ENCODE results near the gene WIZ.

Gene WIZ

DNA sequence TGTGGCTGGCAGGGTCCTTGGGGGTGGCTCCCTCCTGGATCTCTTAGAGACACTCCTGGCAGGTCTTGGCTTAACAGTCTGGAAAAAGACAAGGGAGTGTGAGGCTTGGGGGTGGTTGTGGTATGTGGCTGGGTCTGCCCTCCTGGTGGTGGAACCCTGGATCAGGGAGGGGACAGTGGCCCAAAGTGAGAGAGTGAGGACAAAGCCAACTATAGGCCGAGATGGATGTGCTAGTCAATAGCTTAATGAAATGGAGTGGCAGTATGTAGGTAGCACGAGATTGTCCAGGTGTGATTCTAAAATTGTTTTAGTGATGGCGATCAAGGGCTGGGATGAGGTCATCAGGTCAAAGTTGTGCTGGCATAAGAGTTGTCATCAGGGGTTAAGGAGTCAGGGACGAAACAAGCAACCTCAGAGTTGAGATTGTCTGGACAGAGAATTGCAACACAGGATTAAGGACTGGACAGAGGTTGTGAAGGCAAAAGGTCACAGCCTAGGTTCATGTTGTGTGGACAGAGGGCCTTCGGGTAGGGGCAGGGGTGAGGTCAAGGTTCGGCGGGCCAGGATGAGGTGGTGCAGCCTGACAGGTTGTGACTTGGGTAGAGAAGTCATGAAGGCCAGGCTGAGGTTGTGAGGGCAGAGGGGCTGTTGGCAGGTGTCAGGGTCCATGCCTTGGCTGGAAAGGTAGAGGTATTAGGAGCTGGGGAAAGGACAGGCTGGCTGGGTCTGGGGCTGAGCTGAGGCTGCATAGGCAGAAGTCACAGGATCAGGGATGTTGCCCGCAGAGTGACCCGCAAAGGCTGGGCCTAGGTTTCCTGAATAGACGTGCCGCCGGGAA is 19.1 kb upstream of the WIZ start:
- in situ Hi-C loops (cut with HindIII; ENCODE audit: low pct_ligation_motif_present, low pct_unique_long_range_greater_than_20kb, low sequenced_read_pairs) = no loop called here
- DNase-seq = no peak

DNA sequence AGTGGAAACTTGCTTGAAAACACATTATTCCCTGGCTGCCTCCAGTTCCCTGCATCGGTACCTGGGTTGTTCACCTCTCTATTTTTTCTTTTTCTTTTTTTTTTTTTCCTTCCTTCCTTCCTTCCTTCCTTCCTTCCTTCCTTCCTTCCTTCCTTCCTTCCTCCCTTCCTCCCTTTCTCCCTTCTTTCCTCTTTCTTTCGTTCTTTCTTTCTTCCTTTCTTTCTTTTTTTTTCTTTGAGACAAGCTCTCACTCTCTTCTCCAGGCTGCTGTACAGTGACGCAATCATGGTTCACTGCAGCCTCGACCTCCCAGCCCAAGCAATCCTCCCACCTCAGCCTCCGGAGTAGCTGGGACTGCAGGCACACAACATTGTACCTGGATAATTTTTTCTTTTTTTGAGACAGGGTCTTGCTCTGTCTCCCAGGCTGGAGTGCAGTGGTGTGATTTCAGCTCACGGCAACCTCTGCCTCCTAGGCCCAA is 18.0 kb upstream of the WIZ start:
- DNase-seq = no peak
- in situ Hi-C loops (cut with HindIII; ENCODE audit: low pct_ligation_motif_present, low pct_unique_long_range_greater_than_20kb, low sequenced_read_pairs) = no loop called here

DNA sequence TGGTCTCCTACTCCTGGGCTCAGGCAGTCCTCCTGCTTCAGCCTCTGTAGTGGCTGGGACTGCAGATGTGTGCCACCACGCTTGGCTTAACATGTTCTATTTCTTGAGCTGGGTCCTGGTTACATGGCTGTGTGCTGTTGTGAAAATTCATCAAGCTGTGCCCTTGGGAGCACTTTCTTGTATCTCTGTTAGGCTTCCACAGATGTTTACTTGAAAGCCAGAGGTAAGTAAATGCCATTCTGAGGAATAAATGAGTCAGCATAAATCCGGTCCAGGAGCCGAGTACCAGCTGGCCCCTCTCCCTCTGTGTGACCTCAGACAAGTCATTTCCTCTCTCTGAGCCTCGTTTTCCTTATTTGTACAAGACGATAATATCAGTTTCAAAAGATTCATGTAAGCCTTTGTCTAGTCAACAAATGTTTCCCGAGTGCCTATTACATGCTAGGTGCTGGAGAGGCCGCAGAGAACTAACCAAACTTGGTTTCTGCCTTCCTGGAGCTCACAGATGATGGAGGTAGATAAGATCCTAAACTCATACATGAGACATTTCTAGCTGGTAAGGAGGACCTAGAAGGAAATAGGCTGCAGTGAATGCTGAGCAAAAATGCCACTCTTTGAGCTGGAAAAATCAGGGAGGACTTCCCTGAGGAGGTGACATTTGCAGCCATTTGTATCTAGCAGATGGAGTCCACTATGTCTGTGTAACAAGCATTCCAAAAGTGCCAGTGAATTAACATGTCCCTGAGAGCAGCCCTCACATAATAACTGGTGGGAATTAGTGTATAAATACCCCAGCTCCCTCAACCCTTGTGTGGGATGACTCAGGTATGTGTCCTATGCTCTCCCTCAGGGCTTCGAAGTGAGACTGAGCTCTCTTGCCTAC is 17.3 kb upstream of the WIZ start:
- no peak for DNase-seq
- in situ Hi-C loops (cut with HindIII; ENCODE audit: low pct_ligation_motif_present, low pct_unique_long_range_greater_than_20kb, low sequenced_read_pairs) = no loop called here

DNA sequence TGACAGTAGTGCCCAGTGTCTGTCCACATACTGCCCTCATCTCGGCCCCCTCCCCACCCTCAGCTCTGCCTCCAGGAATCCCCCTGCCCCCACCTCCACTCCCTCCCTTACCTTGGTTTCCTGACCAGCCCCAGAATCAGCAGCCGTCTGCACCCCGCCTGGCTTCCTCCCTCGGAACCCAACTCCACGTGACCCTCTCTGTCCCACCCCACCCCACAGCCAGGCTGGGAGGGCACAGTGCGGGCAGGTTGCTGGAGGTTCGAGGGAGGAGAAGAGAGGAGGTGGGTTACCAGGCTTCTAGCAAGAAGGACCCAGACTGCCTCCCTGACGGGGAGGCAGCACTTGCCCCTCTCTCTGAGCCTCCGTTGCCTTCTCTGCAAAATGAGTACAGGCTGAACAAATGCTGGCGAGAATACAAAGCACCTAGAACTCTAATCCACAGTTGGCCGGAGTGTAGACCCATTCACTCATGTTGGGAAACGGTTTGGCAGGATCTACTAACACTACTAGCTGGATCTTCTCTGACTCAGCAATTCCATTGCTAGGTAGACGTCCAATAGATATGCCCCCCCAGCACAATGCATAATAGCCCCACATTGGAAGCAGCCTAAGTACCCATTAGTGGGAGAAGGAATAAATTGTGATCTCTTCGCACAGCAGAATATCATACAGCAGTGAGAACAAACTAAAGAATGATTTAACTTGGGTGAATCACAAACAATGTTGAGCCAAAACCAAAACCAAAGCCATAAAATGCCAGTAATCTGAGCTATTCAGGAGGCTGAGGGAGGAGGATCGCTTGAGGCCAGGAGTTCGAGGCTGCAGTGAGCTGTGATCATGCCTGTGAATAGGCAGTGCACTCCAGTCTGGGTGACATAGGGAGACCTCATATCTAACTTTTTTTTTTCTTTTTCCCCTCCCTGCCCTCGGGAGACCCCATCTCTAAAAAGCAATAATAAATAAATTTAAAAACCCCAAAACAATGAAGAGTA is 14.9 kb upstream of the WIZ start, which contains the start of gene RASAL3:
Gene RASAL3 (minus strand): TSS at position 151 of the 992 bp plus-strand sequence. CDS start 186 bp downstream, outside the sequence.
- no peak for DNase-seq

DNA sequence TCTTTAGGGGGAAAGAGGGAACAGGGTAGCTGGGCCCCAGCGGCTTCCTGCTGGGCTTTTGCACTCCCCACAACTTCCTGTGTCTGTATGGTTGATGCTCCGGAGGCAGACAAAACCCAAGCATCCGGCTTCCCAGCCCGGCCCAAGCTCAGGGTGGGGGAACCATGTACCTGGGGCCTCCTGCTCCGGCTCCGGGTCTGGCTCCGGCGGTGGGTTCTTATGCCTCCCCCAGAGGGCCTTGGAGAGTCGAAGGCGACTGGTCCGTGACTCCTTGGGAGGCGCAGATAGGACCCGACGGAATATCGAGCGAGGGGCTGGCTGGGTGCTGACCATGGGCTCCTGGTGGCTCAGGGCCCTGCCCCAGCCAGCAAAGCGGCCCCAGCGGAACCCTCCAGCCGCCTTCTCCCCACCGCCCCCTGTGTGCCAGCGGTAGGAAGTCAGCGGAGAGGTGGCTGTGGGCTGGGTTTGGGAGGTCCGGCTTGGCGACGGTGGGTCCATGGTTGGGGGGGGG is 14.2 kb upstream of the WIZ start:
- DNase-seq = no peak
- in situ Hi-C loops (cut with HindIII; ENCODE audit: low pct_ligation_motif_present, low pct_unique_long_range_greater_than_20kb, low sequenced_read_pairs) = no loop called here

More for the DNA sequence above, 14.9 kb upstream of the WIZ start, which contains the start of gene RASAL3:
- in situ Hi-C loops (cut with HindIII; ENCODE audit: low pct_ligation_motif_present, low pct_unique_long_range_greater_than_20kb, low sequenced_read_pairs) = no loop called here

DNA sequence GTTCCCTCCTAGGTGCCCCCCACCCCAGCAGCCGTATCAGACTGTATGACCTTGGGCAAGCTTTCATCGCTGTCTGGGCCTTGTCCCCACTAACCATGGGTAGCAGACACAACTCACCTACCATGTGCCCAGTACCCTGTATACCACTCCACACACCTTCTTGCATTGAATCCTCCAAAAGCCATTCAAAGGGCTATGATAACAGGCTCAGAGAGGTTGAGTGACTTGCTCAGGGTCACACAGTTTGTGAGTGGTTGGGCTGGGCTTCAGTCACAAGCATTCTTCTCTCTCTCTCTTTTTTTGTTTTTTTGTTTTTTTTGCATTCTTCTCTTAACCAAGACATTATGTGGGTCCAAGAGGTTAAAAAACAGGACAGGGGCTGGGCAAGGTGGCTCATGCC is 11.9 kb upstream of the WIZ start:
- no peak for DNase-seq
- in situ Hi-C loops (cut with HindIII; ENCODE audit: low pct_ligation_motif_present, low pct_unique_long_range_greater_than_20kb, low sequenced_read_pairs) = no loop called here

DNA sequence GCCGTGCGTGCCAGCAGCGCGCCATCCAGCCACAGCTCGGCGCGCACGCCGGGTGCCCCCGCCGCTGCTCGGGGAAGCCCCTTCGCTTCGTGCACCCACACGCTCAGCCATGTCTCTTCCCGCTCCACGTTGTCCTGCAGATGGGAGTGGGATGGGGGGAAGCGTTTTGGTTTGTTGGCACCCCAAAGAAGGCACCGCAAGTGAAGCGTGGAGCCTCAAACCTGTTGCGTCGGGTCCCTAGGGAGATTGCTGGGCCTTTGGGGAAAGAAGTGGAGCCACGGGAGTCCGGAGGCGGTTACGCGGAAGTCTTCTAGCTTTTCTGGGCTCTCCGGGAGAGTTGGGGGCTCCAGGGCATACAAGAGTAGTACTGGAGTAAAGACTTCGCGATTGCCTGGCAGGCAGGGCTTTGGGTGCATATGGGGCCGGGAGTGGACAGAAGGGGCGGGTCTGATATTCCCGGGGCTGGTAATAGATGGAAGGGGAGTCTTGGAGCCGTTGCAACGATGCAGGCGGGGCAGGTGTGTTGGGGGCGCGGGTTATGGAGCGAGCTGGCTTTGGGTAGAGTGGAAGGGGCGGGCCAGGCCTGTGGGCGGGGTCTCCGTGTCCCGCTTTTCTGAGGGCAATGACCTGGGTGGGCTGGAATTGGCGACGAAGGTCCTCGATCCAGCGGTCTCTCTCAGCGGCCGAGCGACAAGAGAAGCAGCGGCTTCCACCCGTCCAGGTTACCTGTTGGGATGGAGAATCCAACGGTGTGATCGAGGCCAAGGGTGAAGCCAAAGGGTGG is 8.1 kb upstream of the WIZ start:
- in situ Hi-C loops (cut with HindIII; ENCODE audit: low pct_ligation_motif_present, low pct_unique_long_range_greater_than_20kb, low sequenced_read_pairs) = no loop called here
- DNase-seq = no peak

DNA sequence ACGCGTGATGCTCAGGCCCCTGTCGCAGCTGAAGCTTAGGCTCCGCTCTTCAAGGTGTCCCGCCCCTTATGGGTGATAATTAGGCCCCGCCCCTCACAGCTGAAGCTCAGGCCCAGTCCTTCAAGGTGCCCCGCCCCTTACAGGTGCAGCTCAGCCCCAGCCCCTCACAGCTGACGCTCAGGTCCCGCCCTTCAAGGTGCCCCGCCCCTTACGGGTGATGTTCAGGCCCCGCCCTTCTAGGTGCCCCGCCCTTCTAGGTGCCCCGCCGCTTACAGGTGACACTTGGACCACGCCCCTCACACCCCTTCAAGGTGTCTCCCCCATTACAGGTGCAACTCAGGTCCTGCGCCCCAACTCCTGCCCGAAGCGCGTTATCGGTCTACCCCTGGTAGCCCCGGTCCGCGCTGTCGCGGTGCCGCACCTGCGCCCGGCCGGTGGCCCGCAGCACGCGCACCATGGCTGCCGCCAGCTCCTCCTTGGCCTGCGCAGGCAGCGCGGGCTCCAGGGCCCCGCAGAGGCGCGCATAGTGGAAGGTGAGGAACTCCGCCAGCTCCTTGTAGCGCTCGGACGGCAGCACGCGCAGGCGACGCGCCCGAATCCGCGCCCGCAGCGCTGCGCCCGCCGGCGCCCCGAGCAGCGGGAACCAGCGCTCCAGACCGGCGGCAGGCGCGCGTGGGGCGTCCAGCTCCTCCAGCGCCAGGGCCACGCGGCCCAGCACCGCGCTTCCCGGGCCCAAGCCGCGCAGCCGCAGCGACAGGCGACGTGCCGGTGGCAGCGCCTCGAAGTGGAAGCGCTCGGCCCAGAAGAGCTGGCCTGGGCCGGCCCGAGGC is 7.3 kb upstream of the WIZ start:
- in situ Hi-C loops (cut with HindIII; ENCODE audit: low pct_ligation_motif_present, low pct_unique_long_range_greater_than_20kb, low sequenced_read_pairs) = no loop called here
- no peak for DNase-seq

DNA sequence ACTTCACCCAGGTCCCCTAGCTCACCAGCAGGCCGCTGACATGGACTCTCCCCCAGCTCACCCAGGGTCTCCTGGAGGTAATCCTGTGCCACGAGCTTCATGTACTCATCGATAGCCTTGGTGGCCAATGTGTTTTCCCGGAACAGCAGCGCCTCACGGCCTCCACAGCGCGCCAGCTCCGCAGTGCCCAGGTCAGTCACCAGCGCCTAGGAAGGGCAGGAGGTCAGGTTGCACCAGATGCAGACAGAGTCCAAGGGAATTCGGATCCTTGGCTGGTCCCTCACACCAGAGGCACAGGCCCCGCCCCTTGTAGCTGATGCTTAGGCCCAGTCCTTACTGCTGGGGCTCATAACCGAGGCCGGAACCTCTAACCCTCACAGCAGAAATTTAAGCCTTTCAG is 6.7 kb upstream of the WIZ start:
- in situ Hi-C loops (cut with HindIII; ENCODE audit: low pct_ligation_motif_present, low pct_unique_long_range_greater_than_20kb, low sequenced_read_pairs) = no loop called here
- DNase-seq = no peak

DNA sequence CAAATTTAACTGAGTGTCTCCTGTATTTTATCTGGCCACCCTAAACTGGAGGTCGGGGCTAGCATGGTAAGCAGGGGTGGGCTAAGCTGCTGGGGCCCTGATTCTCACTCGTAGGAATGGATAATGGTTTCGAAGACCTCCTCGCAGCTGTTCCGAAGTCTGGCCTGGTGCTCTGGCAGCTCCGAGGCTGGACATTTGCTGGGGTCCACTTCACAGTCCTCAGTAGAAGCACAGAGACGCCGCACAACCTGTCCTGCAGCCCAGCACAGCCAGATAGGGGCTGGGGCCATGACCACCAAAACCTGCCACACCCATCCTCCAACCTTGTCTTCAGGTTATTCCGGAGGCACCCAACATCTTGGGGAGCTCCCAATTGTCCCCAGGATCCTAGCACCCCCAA is 6.2 kb upstream of the WIZ start:
- in situ Hi-C loops (cut with HindIII; ENCODE audit: low pct_ligation_motif_present, low pct_unique_long_range_greater_than_20kb, low sequenced_read_pairs) = no loop called here
- no peak for DNase-seq

DNA sequence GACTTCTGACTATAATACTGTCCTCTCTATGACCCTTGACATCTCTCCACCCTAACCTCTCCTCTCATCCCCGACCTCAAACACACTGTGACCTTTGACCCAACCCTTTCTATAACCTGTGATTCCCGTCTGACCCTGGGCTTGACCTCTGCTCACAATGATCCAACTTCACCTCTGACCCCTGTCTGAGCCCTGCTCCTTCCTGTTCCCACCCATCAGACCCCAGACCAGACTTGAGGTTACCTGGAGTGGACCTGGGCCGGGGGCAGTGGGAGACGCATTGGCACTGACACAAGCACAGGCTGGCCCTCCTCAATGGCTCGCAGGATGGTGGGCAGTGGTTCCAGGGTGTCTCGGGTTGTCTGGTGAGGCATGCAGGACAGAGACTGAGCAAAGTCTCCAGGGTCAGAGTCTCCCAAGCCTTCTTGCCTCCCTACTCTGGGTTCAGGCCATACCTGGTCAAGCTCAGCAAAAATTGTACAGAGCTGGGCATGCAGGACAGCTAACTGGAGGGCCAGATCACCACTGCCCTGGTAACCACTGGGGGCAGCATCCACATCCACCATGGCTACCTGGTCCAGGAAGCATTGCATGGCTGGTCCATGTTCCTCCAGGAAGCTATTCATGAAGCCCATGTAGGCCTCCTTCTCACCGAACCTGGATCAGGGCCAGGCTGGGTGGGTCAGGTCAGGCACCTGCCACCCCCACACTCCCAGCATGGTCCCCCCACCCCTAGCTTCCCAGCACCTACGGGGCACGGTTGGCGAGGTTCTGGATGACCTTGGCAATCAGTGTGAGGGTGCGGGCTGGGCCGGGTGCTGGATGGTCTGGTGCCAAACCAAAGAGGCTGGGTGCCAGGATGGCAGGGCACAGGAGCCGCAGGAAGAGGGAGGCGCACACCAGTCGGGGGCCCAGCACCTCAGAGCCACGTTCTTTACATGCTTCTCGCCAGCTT is 4.4 kb upstream of the WIZ start:
- in situ Hi-C loops (cut with HindIII; ENCODE audit: low pct_ligation_motif_present, low pct_unique_long_range_greater_than_20kb, low sequenced_read_pairs) = no loop called here
- DNase-seq = peak; percentile 4

DNA sequence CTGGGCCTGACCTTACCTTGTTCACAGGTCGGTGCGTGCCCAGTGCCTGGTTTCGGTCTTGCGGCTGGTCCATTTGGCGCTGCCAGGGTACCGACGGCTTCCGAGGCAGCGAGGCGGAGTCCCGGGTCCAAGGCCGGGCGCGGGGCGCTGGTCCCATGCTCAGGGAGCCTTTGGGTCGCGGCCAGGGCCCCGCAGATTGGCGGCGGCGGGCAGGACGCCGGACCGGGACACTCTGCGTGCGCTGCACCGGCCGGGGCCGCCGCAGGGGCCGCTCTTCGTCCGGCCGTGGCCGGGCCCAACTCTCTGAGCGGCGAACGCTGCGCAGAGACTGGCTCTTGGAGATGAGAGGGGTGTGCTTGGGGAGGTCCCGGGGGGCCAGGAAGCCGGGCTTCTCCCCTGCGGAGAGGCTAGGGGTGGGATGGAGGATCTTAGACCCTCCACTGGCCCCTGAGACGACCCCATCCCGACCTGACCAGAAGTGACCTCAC is 3.4 kb upstream of the WIZ start:
- peak; percentile 35 for DNase-seq
- in situ Hi-C loops (cut with HindIII; ENCODE audit: low pct_ligation_motif_present, low pct_unique_long_range_greater_than_20kb, low sequenced_read_pairs) = no loop called here

DNA sequence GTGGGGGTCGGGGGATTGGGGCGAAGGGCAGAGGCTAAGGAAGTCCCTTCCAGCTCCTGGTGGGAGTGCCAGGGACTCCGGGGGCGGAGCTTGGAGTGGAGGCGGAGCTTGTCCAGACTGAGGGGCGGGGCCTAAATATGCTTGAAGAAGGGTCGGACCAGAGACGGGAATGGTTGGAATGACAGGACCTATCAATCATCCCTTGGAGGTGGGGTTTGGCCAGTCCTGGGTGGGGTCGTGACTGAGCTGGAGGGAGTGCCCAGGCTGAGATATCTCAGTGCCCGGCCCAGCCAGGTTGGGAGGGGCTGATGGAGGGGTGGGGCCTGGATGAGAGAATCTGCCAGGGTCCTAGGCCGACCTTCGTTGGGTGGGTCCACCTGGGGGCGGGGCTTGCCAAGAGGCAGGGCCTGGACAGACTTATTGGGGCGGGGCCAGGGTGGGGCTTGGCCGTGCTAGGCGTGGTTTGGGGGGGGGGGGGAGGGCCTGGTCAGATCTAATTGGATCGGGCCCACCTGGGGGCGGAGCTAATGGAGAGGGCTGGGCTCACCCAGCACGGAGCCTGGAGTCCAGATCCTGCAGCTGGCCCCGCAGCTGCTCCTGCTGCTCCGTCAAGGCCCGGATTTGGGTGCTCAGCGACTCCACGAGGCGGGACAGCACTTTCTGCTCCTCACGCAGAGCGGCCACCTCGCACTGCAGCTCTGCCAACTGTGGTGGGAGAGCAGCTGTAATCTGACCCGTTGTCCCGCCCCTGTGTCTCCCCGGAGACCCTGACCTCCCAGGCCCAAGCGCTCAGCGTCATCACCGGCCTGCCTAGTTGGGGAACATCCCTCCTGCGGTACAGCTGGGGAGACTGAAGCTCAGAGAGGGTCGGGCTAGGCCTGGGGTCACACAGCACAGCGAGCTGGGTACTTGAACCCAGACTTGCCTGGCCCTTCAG is 2.6 kb upstream of the WIZ start:
- DNase-seq = peak; percentile 77
- in situ Hi-C loops (cut with HindIII; ENCODE audit: low pct_ligation_motif_present, low pct_unique_long_range_greater_than_20kb, low sequenced_read_pairs) = no loop called here

DNA sequence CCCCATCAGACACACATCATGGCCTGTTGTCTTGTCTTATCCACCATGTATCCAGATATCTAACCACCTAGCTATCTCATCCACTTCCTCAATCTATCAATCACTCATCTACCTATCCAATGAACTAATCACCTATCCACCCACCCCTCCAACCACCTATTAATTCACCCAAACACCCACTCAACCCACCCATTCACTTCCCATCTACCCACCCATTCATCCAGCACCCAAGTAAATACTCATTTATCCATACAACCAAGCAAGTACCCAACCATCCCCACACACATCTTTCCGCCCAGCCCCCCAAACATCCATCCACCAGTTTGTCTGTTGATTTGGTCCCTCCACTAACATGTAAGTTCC is 753 bp upstream of the WIZ start:
- in situ Hi-C loops (cut with HindIII; ENCODE audit: low pct_ligation_motif_present, low pct_unique_long_range_greater_than_20kb, low sequenced_read_pairs) = no loop called here
- DNase-seq = no peak
